Measurements from ENCODE around the gene TLCD3A.

Gene TLCD3A

GRCh38 chr17:732067-732901 lies at the start of gene TLCD3A:
Gene TLCD3A (plus strand): TSS chr17:732596. CDS start chr17:732648, 52 bp downstream.
- no peaks in the 10 kb centered on the region for H3K9me3 ChIP-seq (ENCODE audit: control insufficient read depth, low read depth, low read length)
- no peak within 1 kb of the TSS for H3K27ac ChIP-seq (ENCODE audit: low read length)
- H3K9ac ChIP-seq (ENCODE audit: low read length): peak within 1 kb of the TSS; percentile 77
- H3K27me3 ChIP-seq (ENCODE audit: control insufficient read depth, insufficient read depth, low read length): peaks cover 18% of the 10 kb centered on the region
- H3K36me3 ChIP-seq (ENCODE audit: control insufficient read depth, low read depth, low read length): peaks cover 8% of the 10 kb centered on the region
- H3K4me1 ChIP-seq (ENCODE audit: control insufficient read depth, low read depth, low read length): peaks cover 9% of the 10 kb centered on the region
- peak within 1 kb of the TSS; percentile 90 for H3K4me3 ChIP-seq (ENCODE audit: low read length)

GRCh38 chr17:683040-683439 lies 49.4 kb upstream of the TLCD3A start:
- H3K4me3 ChIP-seq (ENCODE audit: low read length): no peak overlapping the region
- no peaks in the 10 kb centered on the region for H3K27me3 ChIP-seq (ENCODE audit: control insufficient read depth, insufficient read depth, low read length)
- H3K27ac ChIP-seq (ENCODE audit: low read length): no peak overlapping the region
- H3K9me3 ChIP-seq (ENCODE audit: control insufficient read depth, low read depth, low read length): no peaks in the 10 kb centered on the region
- no peaks in the 10 kb centered on the region for H3K36me3 ChIP-seq (ENCODE audit: control insufficient read depth, low read depth, low read length)
- H3K9ac ChIP-seq (ENCODE audit: low read length): no peak overlapping the region
- peaks cover 4% of the 10 kb centered on the region for H3K4me1 ChIP-seq (ENCODE audit: control insufficient read depth, low read depth, low read length)

- Histone ChIP-seq H3K9ac (ENCODE audit: low read length) (no peak overlapping the region), H3K27me3 (ENCODE audit: control insufficient read depth, insufficient read depth, low read length) (no peaks in the 10 kb centered on the region), H3K36me3 (ENCODE audit: control insufficient read depth, low read depth, low read length) (no peaks in the 10 kb centered on the region), H3K27ac (ENCODE audit: low read length) (no peak overlapping the region), H3K4me3 (ENCODE audit: low read length) (no peak overlapping the region), H3K9me3 (ENCODE audit: control insufficient read depth, low read depth, low read length) (no peaks in the 10 kb centered on the region), H3K4me1 (ENCODE audit: control insufficient read depth, low read depth, low read length) (peaks cover 4% of the 10 kb centered on the region)
Measured at GRCh38 chr17:683499-684254, 48.7 kb upstream of the TLCD3A start.

GRCh38 chr17:685006-685405 lies 47.4 kb upstream of the TLCD3A start:
- H3K4me1 ChIP-seq (ENCODE audit: control insufficient read depth, low read depth, low read length): peaks cover 4% of the 10 kb centered on the region
- no peaks in the 10 kb centered on the region for H3K9me3 ChIP-seq (ENCODE audit: control insufficient read depth, low read depth, low read length)
- no peak overlapping the region for H3K4me3 ChIP-seq (ENCODE audit: low read length)
- no peak overlapping the region for H3K27ac ChIP-seq (ENCODE audit: low read length)
- peaks cover under 1% of the 10 kb centered on the region for H3K36me3 ChIP-seq (ENCODE audit: control insufficient read depth, low read depth, low read length)
- no peaks in the 10 kb centered on the region for H3K27me3 ChIP-seq (ENCODE audit: control insufficient read depth, insufficient read depth, low read length)
- H3K9ac ChIP-seq (ENCODE audit: low read length): no peak overlapping the region

- no peaks in the 10 kb centered on the region for H3K9me3 ChIP-seq (ENCODE audit: control insufficient read depth, low read depth, low read length)
- H3K4me3 ChIP-seq (ENCODE audit: low read length): no peak overlapping the region
- peaks cover 6% of the 10 kb centered on the region for H3K36me3 ChIP-seq (ENCODE audit: control insufficient read depth, low read depth, low read length)
- no peaks in the 10 kb centered on the region for H3K4me1 ChIP-seq (ENCODE audit: control insufficient read depth, low read depth, low read length)
- H3K27ac ChIP-seq (ENCODE audit: low read length): no peak overlapping the region
- no peaks in the 10 kb centered on the region for H3K27me3 ChIP-seq (ENCODE audit: control insufficient read depth, insufficient read depth, low read length)
- H3K9ac ChIP-seq (ENCODE audit: low read length): no peak overlapping the region
Measured at GRCh38 chr17:688100-688989, 44.1 kb upstream of the TLCD3A start.

GRCh38 chr17:689556-690275 lies 42.7 kb upstream of the TLCD3A start:
- H3K4me3 ChIP-seq (ENCODE audit: low read length): no peak overlapping the region
- no peaks in the 10 kb centered on the region for H3K27me3 ChIP-seq (ENCODE audit: control insufficient read depth, insufficient read depth, low read length)
- H3K9ac ChIP-seq (ENCODE audit: low read length): no peak overlapping the region
- no peaks in the 10 kb centered on the region for H3K9me3 ChIP-seq (ENCODE audit: control insufficient read depth, low read depth, low read length)
- H3K27ac ChIP-seq (ENCODE audit: low read length): no peak overlapping the region
- H3K36me3 ChIP-seq (ENCODE audit: control insufficient read depth, low read depth, low read length): peaks cover 6% of the 10 kb centered on the region
- H3K4me1 ChIP-seq (ENCODE audit: control insufficient read depth, low read depth, low read length): no peaks in the 10 kb centered on the region

- peaks cover 9% of the 10 kb centered on the region for H3K36me3 ChIP-seq (ENCODE audit: control insufficient read depth, low read depth, low read length)
- no peak overlapping the region for H3K9ac ChIP-seq (ENCODE audit: low read length)
- H3K4me3 ChIP-seq (ENCODE audit: low read length): no peak overlapping the region
- no peak overlapping the region for H3K27ac ChIP-seq (ENCODE audit: low read length)
- H3K9me3 ChIP-seq (ENCODE audit: control insufficient read depth, low read depth, low read length): no peaks in the 10 kb centered on the region
- no peaks in the 10 kb centered on the region for H3K27me3 ChIP-seq (ENCODE audit: control insufficient read depth, insufficient read depth, low read length)
- no peaks in the 10 kb centered on the region for H3K4me1 ChIP-seq (ENCODE audit: control insufficient read depth, low read depth, low read length)
Measured at GRCh38 chr17:690361-690760, 42.0 kb upstream of the TLCD3A start.

- Histone ChIP-seq H3K9me3 (ENCODE audit: control insufficient read depth, low read depth, low read length) (no peaks in the 10 kb centered on the region), H3K36me3 (ENCODE audit: control insufficient read depth, low read depth, low read length) (peaks cover 15% of the 10 kb centered on the region), H3K9ac (ENCODE audit: low read length) (no peak overlapping the region), H3K4me1 (ENCODE audit: control insufficient read depth, low read depth, low read length) (no peaks in the 10 kb centered on the region), H3K27ac (ENCODE audit: low read length) (no peak overlapping the region), H3K27me3 (ENCODE audit: control insufficient read depth, insufficient read depth, low read length) (no peaks in the 10 kb centered on the region), H3K4me3 (ENCODE audit: low read length) (no peak overlapping the region)
Measured at GRCh38 chr17:691423-691822, 41.0 kb upstream of the TLCD3A start.

GRCh38 chr17:692116-692515 lies 40.3 kb upstream of the TLCD3A start:
- H3K9ac ChIP-seq (ENCODE audit: low read length): no peak overlapping the region
- peaks cover 16% of the 10 kb centered on the region for H3K36me3 ChIP-seq (ENCODE audit: control insufficient read depth, low read depth, low read length)
- H3K4me3 ChIP-seq (ENCODE audit: low read length): no peak overlapping the region

GRCh38 chr17:693791-694638 lies 38.4 kb upstream of the TLCD3A start:
- H3K4me3 ChIP-seq (ENCODE audit: low read length): no peak overlapping the region
- peaks cover 22% of the 10 kb centered on the region for H3K36me3 ChIP-seq (ENCODE audit: control insufficient read depth, low read depth, low read length)
- H3K27ac ChIP-seq (ENCODE audit: low read length): no peak overlapping the region
- H3K4me1 ChIP-seq (ENCODE audit: control insufficient read depth, low read depth, low read length): no peaks in the 10 kb centered on the region
- no peaks in the 10 kb centered on the region for H3K9me3 ChIP-seq (ENCODE audit: control insufficient read depth, low read depth, low read length)
- no peaks in the 10 kb centered on the region for H3K27me3 ChIP-seq (ENCODE audit: control insufficient read depth, insufficient read depth, low read length)
- no peak overlapping the region for H3K9ac ChIP-seq (ENCODE audit: low read length)

More at GRCh38 chr17:692116-692515, 40.3 kb upstream of the TLCD3A start:
- Histone ChIP-seq H3K4me1 (ENCODE audit: control insufficient read depth, low read depth, low read length) (no peaks in the 10 kb centered on the region), H3K27me3 (ENCODE audit: control insufficient read depth, insufficient read depth, low read length) (no peaks in the 10 kb centered on the region), H3K9me3 (ENCODE audit: control insufficient read depth, low read depth, low read length) (no peaks in the 10 kb centered on the region), H3K27ac (ENCODE audit: low read length) (no peak overlapping the region)

Measured in iPS-18a (cell line).